Smooth muscle cell (in vitro differentiated cells): ENCODE results near the gene USH2A. TPM values are rescaled to one million over a fixed set of nuclear protein-coding genes. Genes with fewer than 3 reads are reported as not detected.
"Not testable (repeated sequence)": the region's sequence is repeated elsewhere in the genome, so short reads cannot be mapped to it uniquely, and the experiment has no call there.

Source experiments
- DNase-seq: peaks from one replicate; lab custom pipeline; 2025; ENCODE audit not compliant: unreplicated experiment; lab: John Stamatoyannopoulos, UW
- H2AFZ ChIP-seq: fragments of 200-600 bp; sonication (generic); 2 replicates; pipeline ENCODE4 v1.6.0; 2016; ENCODE audit warnings: antibody characterized with exemption, low read depth, mild to moderate bottlenecking
- H3F3A ChIP-seq: fragments of 200-600 bp; sonication (generic); 2 replicates; pipeline ENCODE4 v1.6.0; 2017; ENCODE audit warnings: antibody characterized with exemption, low read depth
- H3K27ac ChIP-seq: fragments of 200-600 bp; sonication (generic); 2 replicates; pipeline ENCODE4 v1.5.1; 2016; ENCODE audit warnings: low read depth, mild to moderate bottlenecking
- H3K27me3 ChIP-seq: fragments of 200-600 bp; sonication (generic); 2 replicates; pipeline ENCODE4 v1.6.1; 2016; ENCODE audit warnings: low read depth, mild to moderate bottlenecking
- H3K36me3 ChIP-seq: fragments of 200-600 bp; sonication (generic); 2 replicates; pipeline ENCODE4 v1.5.1; 2016; ENCODE audit warnings: low read depth
- H3K4me1 ChIP-seq: fragments of 200-600 bp; sonication (generic); 2 replicates; pipeline ENCODE4 v1.5.1; 2016; ENCODE audit warnings: low read depth
- H3K4me2 ChIP-seq: fragments of 200-600 bp; sonication (generic); 2 replicates; pipeline ENCODE4 v1.6.0; 2016; ENCODE audit warnings: mild to moderate bottlenecking
- H3K4me3 ChIP-seq: fragments of 200-600 bp; sonication (generic); 2 replicates; pipeline ENCODE4 v1.5.1; 2016; ENCODE audit warnings: mild to moderate bottlenecking
- H3K79me2 ChIP-seq: fragments of 200-600 bp; sonication (generic); 2 replicates; pipeline ENCODE4 v1.6.0; 2016; ENCODE audit warnings: low read depth, mild to moderate bottlenecking
- H3K9ac ChIP-seq: fragments of 200-600 bp; sonication (generic); 2 replicates; pipeline ENCODE4 v1.6.0; 2016; ENCODE audit warnings: low read depth
- H3K9me3 ChIP-seq: fragments of 200-600 bp; sonication (generic); replicated peaks from 2 replicates; pipeline ENCODE4 v1.5.1; 2016; ENCODE audit warnings: low read depth
- H4K20me1 ChIP-seq: fragments of 200-600 bp; sonication (generic); 2 replicates; pipeline ENCODE4 v1.6.0; 2016; ENCODE audit warnings: low read depth
- CTCF ChIP-seq: fragments of 200-600 bp; sonication (generic); IDR thresholded peaks from 2 replicates; pipeline ENCODE4 v1.5.1; 2017; ENCODE audit warnings: borderline replicate concordance, mild to moderate bottlenecking, antibody characterized with exemption; ENCODE audit not compliant: insufficient read depth, poor library complexity, severe bottlenecking
- WGBS: methylation state at CpG from one replicate; pipeline ENCODE4 v1.1.7; 2016; ENCODE audit warnings: low lambda C conversion rate; 5-methylcytosine and 5-hydroxymethylcytosine counted together
- polyA plus RNA-seq: library from polyadenylated mRNA; unstranded; fragments of >200 nt; fragmentation: Nextera tagmentation; extraction: Ambion mirVana; gene quantifications from 2 replicates; pipeline ENCODE4 v1.2.1, GENCODE V29; 2016
- total RNA-seq: library from RNA; depleted of rRNA; stranded (reverse); fragments of >200 nt; gene quantifications from 2 replicates; pipeline ENCODE4 v1.2.3, GENCODE V29; 2014

Gene USH2A
- total and polyA plus RNA-seq, 2 experiments from 2014 or later = under 0.01 TPM; not detected in 1

GRCh38 chr1:216366979-216367378 lies 56.3 kb downstream of the USH2A start:
- H3K4me1 ChIP-seq = no peaks in the 10 kb centered on the region
- H3K4me3 ChIP-seq = no peak overlapping the region
- no peak overlapping the region for H3K4me2 ChIP-seq
- H3K27me3 ChIP-seq = no peaks in the 10 kb centered on the region
- no peaks in the 10 kb centered on the region for H4K20me1 ChIP-seq
- no peaks in the 10 kb centered on the region for H3K36me3 ChIP-seq
- no peaks in the 10 kb centered on the region for H3K79me2 ChIP-seq
- no peaks in the 10 kb centered on the region for H3K9me3 ChIP-seq
- no peak overlapping the region for H3K9ac ChIP-seq
- no peak for DNase-seq
- no peaks in the 10 kb centered on the region for H3F3A ChIP-seq
- H2AFZ ChIP-seq = no peak overlapping the region
- no peak overlapping the region for H3K27ac ChIP-seq
- TF ChIP-seq CTCF = no peak

GRCh38 chr1:216356945-216357344 lies 66.3 kb downstream of the USH2A start:
- Histone ChIP-seq H3K36me3 (no peaks in the 10 kb centered on the region), H3K79me2 (no peaks in the 10 kb centered on the region), H3F3A (no peaks in the 10 kb centered on the region), H3K27me3 (no peaks in the 10 kb centered on the region), H3K4me1 (no peaks in the 10 kb centered on the region), H3K9me3 (no peaks in the 10 kb centered on the region), H3K27ac (no peak overlapping the region), H2AFZ (no peak overlapping the region), H3K9ac (no peak overlapping the region), H3K4me3 (no peak overlapping the region), H3K4me2 (no peak overlapping the region), H4K20me1 (no peaks in the 10 kb centered on the region)
- WGBS = 91% methylated on average over 2 of the region's 2 CpGs
- no peak for DNase-seq
- no peak for TF ChIP-seq CTCF

- Histone ChIP-seq H3K9me3 (no peaks in the 10 kb centered on the region), H3K36me3 (no peaks in the 10 kb centered on the region), H3K27ac (no peak overlapping the region), H3K79me2 (no peaks in the 10 kb centered on the region), H2AFZ (no peak overlapping the region), H3K9ac (no peak overlapping the region), H3F3A (no peaks in the 10 kb centered on the region), H3K4me2 (no peak overlapping the region), H3K27me3 (no peaks in the 10 kb centered on the region), H4K20me1 (no peaks in the 10 kb centered on the region), H3K4me3 (no peak overlapping the region), H3K4me1 (no peaks in the 10 kb centered on the region)
- WGBS = 88% methylated on average over 1 of the region's 1 CpG
- TF ChIP-seq CTCF = no peak
- no peak for DNase-seq
These were observed 73.1 kb downstream of the USH2A start for GRCh38 chr1:216350186-216350585.

- no peak overlapping the region for H3K9ac ChIP-seq
- H3K27ac ChIP-seq = no peak overlapping the region
- TF ChIP-seq CTCF = no peak
- WGBS = 87% methylated on average over 3 of the region's 3 CpGs
- H4K20me1 ChIP-seq = no peaks in the 10 kb centered on the region
- H3K4me3 ChIP-seq = no peak overlapping the region
- DNase-seq = no peak
- H3K79me2 ChIP-seq = no peaks in the 10 kb centered on the region
- no peak overlapping the region for H2AFZ ChIP-seq
- H3K9me3 ChIP-seq = no peaks in the 10 kb centered on the region
- H3K27me3 ChIP-seq = no peaks in the 10 kb centered on the region
- no peaks in the 10 kb centered on the region for H3K36me3 ChIP-seq
- H3F3A ChIP-seq = no peaks in the 10 kb centered on the region
- H3K4me1 ChIP-seq = no peaks in the 10 kb centered on the region
- H3K4me2 ChIP-seq = no peak overlapping the region
These were observed 76.7 kb downstream of the USH2A start for GRCh38 chr1:216346526-216346925.

GRCh38 chr1:216340542-216340941 lies 82.7 kb downstream of the USH2A start:
- H3K4me2 ChIP-seq, H3F3A ChIP-seq, H3K79me2 ChIP-seq, DNase-seq, H3K9ac ChIP-seq, H3K9me3 ChIP-seq, H3K36me3 ChIP-seq, H4K20me1 ChIP-seq, H3K27ac ChIP-seq, H3K4me1 ChIP-seq, H3K4me3 ChIP-seq, H3K27me3 ChIP-seq, H2AFZ ChIP-seq: not testable (repeated sequence)
- 87% methylated on average over 5 of the region's 5 CpGs for WGBS
